ENCODE measurements around the gene NAALADL2.

DNA sequence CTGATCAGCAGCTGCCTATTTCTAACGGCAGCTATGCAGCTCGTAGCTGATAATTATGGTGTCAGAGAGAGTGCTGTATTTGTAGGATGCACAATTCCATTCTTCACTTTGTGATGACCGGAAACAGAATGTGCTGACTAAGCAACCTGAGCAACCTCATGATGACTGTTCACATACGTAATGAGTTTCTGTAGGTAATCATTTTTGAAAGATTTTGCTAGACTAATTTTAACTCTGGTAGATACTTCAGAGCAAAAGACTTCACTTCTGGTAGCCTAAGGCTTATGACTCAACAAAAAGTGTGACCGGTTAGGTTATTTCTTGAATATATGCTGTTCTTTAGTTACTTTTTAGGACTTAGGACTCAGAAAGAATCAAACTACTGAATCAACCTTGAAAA, 567.7 kb downstream of the NAALADL2 start:
- TF ChIP-seq, protein P1, sequence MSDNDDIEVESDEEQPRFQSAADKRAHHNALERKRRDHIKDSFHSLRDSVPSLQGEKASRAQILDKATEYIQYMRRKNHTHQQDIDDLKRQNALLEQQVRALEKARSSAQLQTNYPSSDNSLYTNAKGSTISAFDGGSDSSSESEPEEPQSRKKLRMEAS (IDR thresholded peaks at IDR 0.05) = no peak
- TF ChIP-seq TAF1 (IDR thresholded peaks at IDR 0.05; ENCODE audit: low read depth) (no peak), ZBTB7A (IDR thresholded peaks at IDR 0.05; ENCODE audit: low read depth) (no peak), RAD21 (IDR thresholded peaks at IDR 0.05; ENCODE audit: low read depth) (no peak), EP300 (IDR thresholded peaks at IDR 0.05; ENCODE audit: borderline replicate concordance) (no peak), USF1 (IDR thresholded peaks at IDR 0.05) (no peak), TEAD4 (IDR thresholded peaks at IDR 0.05) (no peak)
- TF ChIP-seq, protein P2, sequence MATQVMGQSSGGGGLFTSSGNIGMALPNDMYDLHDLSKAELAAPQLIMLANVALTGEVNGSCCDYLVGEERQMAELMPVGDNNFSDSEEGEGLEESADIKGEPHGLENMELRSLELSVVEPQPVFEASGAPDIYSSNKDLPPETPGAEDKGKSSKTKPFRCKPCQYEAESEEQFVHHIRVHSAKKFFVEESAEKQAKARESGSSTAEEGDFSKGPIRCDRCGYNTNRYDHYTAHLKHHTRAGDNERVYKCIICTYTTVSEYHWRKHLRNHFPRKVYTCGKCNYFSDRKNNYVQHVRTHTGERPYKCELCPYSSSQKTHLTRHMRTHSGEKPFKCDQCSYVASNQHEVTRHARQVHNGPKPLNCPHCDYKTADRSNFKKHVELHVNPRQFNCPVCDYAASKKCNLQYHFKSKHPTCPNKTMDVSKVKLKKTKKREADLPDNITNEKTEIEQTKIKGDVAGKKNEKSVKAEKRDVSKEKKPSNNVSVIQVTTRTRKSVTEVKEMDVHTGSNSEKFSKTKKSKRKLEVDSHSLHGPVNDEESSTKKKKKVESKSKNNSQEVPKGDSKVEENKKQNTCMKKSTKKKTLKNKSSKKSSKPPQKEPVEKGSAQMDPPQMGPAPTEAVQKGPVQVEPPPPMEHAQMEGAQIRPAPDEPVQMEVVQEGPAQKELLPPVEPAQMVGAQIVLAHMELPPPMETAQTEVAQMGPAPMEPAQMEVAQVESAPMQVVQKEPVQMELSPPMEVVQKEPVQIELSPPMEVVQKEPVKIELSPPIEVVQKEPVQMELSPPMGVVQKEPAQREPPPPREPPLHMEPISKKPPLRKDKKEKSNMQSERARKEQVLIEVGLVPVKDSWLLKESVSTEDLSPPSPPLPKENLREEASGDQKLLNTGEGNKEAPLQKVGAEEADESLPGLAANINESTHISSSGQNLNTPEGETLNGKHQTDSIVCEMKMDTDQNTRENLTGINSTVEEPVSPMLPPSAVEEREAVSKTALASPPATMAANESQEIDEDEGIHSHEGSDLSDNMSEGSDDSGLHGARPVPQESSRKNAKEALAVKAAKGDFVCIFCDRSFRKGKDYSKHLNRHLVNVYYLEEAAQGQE (IDR thresholded peaks at IDR 0.05; ENCODE audit: low read depth) = no peak
